Measurements from ENCODE around the gene PLXNC1.

GRCh38 chr12:94169495-94169894, 21.1 kb downstream of the PLXNC1 start:
- no peak for TF ChIP-seq BRF1 (IDR thresholded peaks at IDR 0.05; ENCODE audit: borderline replicate concordance, extremely low read depth, insufficient read length)
- no peak for TF ChIP-seq MXI1 (IDR thresholded peaks at IDR 0.05; ENCODE audit: low read depth, low read length)
- no peak for TF ChIP-seq ELK1 (CRISPR knock-in tag; IDR thresholded peaks at IDR 0.05)
- TF ChIP-seq SNRNP70 (optimal IDR thresholded peaks at IDR 0.05; ENCODE audit: low read depth, low read length) = no peak
- no peak for TF ChIP-seq CTCF (IDR thresholded peaks at IDR 0.05 in 2 of 3, conservative IDR thresholded peaks at IDR 0.05 in 1 of 3; ENCODE audit: insufficient read depth in 2 of 3, low read depth in 1 of 3, low read length in 3 of 3)

Measured in K562 (cell line).